CD4-positive, alpha-beta T cell treated with Interleukin-2 at 100 ng/mL for 4 hours (primary cell): Measurements from ENCODE around the gene DGCR2.
"Not testable (repeated sequence)": the region's sequence is repeated elsewhere in the genome, so short reads cannot be mapped to it uniquely, and the experiment has no call there.

ENCODE experiments used
- DNase-seq: peaks from one replicate; pipeline ENCODE4 v3.0.0-alpha.2; 2020; ENCODE audit warnings: low spot score

The DGCR2 gene

GRCh38 chr22:19081351-19081750 is 40.9 kb downstream of the DGCR2 start:
- no peak for DNase-seq

GRCh38 chr22:19080853-19081252 is 41.4 kb downstream of the DGCR2 start:
- DNase-seq: no peak

GRCh38 chr22:19079691-19080090 is 42.5 kb downstream of the DGCR2 start:
- DNase-seq: no peak

- DNase-seq: no peak
These were observed 46.8 kb downstream of the DGCR2 start for GRCh38 chr22:19075404-19075803.

- not testable (repeated sequence) for DNase-seq
These were observed 49.4 kb downstream of the DGCR2 start for GRCh38 chr22:19072853-19073252.

- no peak for DNase-seq
These were observed 51.6 kb downstream of the DGCR2 start for GRCh38 chr22:19070397-19071169.

- no peak for DNase-seq
These were observed 52.8 kb downstream of the DGCR2 start for GRCh38 chr22:19069451-19069850.

- no peak for DNase-seq
These were observed 53.4 kb downstream of the DGCR2 start for GRCh38 chr22:19068784-19069271.

GRCh38 chr22:19067696-19068348 is 54.4 kb downstream of the DGCR2 start:
- DNase-seq: no peak

- no peak for DNase-seq
These were observed 55.5 kb downstream of the DGCR2 start for GRCh38 chr22:19066531-19067271.

GRCh38 chr22:19065929-19066328 is 56.3 kb downstream of the DGCR2 start:
- no peak for DNase-seq

- DNase-seq: no peak
These were observed 56.8 kb downstream of the DGCR2 start for GRCh38 chr22:19065298-19065859.

GRCh38 chr22:19064354-19065054 is 57.7 kb downstream of the DGCR2 start:
- DNase-seq: no peak

- DNase-seq: no peak
These were observed 58.4 kb downstream of the DGCR2 start for GRCh38 chr22:19063581-19064353.

GRCh38 chr22:19062943-19063308 is 59.3 kb downstream of the DGCR2 start:
- DNase-seq: no peak

GRCh38 chr22:19062139-19062942 is 59.9 kb downstream of the DGCR2 start:
- no peak for DNase-seq

- no peak for DNase-seq
These were observed 60.6 kb downstream of the DGCR2 start for GRCh38 chr22:19061471-19062138.

GRCh38 chr22:19060356-19061009 is 61.7 kb downstream of the DGCR2 start:
- no peak for DNase-seq
